ENCODE data around the gene MYO1D. TPM values are rescaled to one million over a fixed set of nuclear protein-coding genes. Genes with fewer than 3 reads are reported as not detected.

Gene MYO1D
- polyA plus RNA-seq, 5 donors: 19.8 to 26.5 (median 25.0) TPM

- DNase-seq: no peak
These were observed 384.7 kb downstream of the MYO1D start for GRCh38 chr17:32492264-32492589.

GRCh38 chr17:32491371-32492263 lies 385.3 kb downstream of the MYO1D start:
- no peak for DNase-seq

GRCh38 chr17:32490101-32490482 lies 386.8 kb downstream of the MYO1D start:
- DNase-seq: no peak

- no peak for DNase-seq
These were observed 387.4 kb downstream of the MYO1D start for GRCh38 chr17:32489320-32490100.

DNA sequence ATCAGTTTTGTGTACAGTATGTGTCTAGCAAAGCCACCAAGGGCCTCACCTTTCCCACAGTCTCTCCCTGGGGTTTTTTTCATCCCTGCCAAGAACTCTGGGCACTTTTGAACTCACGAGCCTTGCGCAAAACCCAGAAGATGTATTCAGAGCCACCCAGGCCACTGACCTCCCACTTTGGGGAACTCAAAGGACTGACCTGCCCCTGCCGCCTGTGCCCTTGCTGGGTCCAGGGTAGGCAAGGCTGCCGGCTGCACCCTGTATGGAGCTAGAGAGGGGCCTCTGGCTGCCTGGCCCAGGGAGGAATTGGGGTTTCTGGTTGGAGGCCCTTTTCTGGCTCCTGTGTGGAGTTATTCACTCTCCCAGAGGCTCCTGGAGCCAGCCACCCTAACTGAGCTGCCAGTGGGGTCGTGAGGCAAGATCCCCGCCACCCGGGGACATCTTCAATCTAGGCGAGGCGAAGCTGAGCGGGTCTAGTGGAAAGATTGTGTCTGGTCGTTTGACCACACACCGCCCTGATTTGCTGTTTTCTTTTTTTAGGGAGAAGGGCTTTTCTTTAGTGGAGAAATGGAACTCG lies 388.2 kb downstream of the MYO1D start:
- DNase-seq: no peak

GRCh38 chr17:32488177-32488542 lies 388.8 kb downstream of the MYO1D start:
- DNase-seq: no peak

GRCh38 chr17:32487473-32488176 lies 389.3 kb downstream of the MYO1D start:
- peak in 1 of 2 donors; percentile 19 for DNase-seq

DNA sequence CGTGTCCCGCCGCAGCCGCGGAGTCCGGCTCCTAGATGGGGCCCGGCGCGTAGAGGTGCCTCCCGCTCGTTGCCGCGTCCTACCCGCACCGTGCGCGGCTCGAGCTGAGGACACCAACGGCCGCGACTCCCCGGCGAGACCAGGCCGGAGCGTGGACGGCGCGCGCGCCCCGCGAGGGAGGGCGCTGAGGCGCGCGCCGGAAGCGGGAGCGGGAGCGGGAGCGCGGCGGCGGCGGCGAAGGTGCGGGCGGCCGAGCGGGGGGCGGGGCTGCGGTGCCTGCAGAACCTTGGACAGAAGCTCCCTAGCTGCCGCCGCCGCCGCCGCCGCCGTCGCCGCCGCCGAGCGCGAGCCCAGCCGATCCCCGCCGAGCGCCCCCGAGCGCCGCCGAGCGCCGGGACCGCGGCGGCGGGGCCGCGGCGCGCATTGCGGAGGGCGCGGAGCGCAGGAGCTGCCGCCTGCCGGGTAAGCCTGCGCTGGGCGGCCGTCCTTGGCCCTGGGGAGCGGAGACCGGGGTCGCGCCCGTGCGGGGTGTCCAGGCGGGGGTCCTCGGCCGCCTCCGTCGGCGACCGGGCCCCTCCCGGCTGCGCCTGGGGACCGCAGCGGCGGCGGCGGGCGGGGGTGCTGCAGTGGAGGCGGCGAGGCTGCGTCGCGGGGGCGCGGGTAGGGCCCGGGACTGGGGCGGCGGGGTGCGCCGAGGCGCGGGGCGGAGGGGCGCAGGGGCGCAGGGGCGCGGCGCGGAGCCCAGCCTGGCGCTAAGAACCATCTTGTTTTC lies 390.0 kb downstream of the MYO1D start, which contains the start of gene CDK5R1:
TSS of gene CDK5R1 (plus strand) at position 293 of the 772 bp plus-strand sequence. CDS start 628 bp downstream, outside the sequence.
- DNase-seq: peak; percentile 58 to 62

- peak; percentile 69 to 78 for DNase-seq
These were observed 390.7 kb downstream of the MYO1D start for GRCh38 chr17:32486111-32486700.

DNA sequence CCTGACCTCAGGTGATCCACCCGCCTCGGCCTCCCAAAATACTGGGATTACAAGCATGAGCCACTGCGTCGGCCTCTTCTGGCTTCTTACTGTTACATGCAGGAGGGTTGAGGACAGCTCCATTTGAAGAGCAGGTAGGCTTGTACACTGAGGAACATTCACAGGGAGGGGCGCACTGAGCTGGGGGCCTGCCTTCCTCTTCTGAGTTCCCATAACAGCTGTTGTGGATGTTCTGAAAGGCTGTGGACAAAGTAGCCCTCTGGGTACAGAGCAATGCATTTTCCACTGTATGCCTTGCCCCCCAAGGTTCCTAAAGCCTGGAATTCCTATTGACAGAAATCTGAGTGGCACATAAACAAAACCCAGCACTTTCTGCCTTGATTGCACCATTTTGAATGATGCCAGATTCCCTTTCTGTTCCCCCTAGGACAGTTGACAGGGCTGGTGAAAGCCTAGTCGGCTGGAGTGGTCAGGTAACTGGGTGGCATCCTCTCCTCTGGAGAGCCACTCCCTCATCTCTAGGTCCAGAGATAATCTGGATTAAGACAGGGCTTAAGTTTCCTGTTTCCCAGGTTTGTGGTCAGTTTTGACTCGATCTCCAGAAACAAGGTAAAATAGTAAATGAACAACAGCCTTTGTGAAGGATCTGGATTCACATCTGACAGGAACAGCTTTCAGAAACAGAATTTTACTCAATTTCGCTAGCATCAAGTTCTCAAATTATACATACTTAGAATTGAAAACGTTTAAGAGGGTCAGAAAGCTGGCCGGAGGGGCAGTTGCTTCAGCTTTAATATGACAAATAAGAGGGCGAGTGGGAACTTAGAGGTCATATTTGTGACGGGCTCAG lies 391.4 kb downstream of the MYO1D start:
- DNase-seq: no peak

- no peak for DNase-seq
These were observed 392.3 kb downstream of the MYO1D start for GRCh38 chr17:32484628-32485027.

GRCh38 chr17:32484041-32484461 lies 392.9 kb downstream of the MYO1D start:
- no peak for DNase-seq

DNA sequence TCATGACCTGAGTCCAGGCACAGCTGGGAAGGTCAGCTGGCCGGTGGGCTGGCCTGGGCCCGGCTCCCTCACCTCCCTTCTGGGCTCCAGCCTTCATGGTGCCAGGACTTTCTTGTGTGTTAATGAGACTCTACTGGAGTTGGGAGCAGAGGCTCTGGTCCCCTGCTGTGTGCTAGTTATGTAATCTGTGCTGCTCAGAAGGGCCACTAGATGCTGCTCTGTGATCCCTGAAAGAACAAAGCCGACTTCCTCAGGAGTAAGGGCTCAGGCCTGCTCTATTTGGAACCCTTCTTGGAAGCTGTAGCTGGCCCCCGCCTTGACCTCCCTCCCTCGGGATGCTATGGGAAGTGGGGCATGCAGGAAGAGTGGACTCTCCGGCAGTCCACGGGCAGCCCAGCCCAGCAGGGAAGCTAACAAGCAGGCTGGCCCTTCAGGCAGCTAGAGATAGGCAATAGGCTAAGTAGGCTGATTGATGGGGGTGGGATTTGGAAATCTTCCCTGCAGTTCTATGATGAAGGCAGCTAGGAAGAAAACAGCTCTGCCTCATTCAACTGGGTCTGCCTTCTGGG lies 393.4 kb downstream of the MYO1D start:
- peak; percentile 80 to 83 for DNase-seq

DNA sequence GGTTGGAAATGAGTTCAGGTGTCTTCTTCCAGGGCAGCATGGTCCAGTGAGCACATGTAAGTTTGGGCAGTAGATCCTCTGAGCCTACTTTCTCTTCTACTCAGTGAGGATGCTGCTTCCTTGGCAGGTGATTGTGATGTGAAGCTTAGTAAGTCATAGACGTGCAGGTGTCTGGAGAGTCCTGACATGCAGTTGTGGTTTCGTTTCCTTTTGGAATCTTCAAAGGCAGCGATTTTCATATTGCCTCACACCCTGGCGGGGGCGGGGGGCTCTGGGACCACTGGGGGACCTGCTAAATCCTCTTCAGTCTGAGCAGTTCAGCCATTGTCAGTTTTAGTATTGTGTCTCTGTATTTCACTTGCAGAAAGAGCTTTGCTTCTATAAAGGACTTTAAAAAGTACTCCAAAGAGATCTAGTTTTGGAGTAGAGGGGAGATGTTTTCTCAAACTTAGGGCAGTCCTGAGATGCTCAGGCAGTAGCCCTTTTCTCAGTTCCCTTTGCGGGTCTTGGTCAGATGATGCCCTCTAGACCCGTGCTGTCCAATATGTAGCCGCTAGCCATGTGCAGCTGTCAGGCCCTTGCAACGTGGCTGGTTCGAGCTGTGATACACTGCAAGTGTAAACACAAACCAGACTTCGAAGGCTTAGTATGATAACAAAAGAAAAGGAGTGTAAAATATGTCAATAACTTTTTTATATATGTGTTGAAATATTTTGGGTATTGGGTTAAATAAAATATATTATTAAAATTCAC lies 394.2 kb downstream of the MYO1D start:
- DNase-seq: no peak

DNA sequence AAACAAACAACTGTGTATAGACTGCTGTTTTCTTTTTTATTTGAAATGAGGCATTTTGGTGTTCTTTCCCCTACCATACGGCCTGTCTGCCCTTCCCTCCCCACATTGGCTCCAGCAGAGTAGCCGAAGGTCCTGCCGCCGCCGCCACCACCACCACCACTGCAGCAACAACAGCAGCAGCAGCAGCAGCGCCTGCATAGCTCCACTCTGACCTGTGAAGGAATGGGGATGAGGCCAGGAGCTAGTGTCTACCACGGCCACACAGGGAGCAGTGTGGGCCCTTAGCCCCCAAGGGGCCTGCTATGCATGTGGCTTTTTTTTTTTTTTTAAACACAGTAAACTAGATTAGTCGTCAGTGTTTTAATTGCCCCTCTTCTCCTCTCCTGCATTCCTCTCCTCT lies 395.7 kb downstream of the MYO1D start:
- no peak for DNase-seq

GRCh38 chr17:32479074-32479617 lies 397.8 kb downstream of the MYO1D start:
- no peak for DNase-seq

DNA sequence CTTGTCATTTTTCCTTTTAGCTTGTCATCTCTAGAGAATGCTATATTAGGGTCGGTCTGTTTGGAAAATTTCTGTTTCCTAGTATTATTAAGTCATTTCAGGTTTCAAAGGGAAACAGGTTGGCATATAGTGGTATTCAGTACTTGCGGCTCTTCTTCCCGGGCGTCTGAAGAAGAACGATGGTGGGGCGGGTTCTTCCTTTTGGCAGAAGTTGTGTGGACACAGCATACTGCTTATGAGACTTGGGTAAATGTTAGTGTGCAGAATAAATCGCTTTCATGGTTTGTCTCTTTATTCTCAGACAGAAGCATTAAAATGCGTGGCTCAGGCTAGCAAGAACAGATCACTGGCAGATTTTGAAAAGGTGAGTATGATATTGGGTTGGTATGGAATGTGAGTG lies 399.7 kb downstream of the MYO1D start:
- no peak for DNase-seq

DNA sequence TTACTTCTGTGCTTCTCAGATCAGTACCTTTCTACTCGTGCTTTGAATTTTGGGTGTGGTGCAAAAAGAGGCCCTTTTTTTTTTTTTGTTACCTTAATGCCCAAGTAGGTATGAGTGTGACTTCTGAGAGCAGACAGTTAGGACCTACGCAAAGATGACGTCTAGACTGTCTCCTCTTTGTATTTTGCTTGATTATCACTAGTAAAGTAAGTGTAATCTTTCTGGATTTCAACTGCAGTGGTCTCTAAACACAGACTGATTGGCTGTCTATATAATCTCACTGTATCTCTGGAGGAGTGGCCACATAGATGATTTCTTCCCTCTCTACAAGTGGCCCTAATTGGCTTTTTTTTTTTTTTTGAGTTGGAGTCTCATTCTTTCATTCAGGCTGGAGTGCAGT lies 401.7 kb downstream of the MYO1D start:
- no peak for DNase-seq
